RPMI7951 (cell line): ENCODE data around the gene AKT1. TPM values are rescaled to one million over a fixed set of nuclear protein-coding genes. Genes with fewer than 3 reads are reported as not detected.
"Not testable (repeated sequence)": the region's sequence is repeated elsewhere in the genome, so short reads cannot be mapped to it uniquely, and the experiment has no call there.

Experiments
- DNase-seq: peaks from one replicate; pipeline ENCODE4 v3.0.0-alpha.2; 2012; ENCODE audit warnings: low read depth
- total RNA-seq: library from RNA; depleted of rRNA; stranded (reverse); fragments of >200 nt; shearing (Covaris generic); gene quantifications from 2 replicates; pipeline ENCODE4 v1.2.3, GENCODE V29; 2014

Gene AKT1
- total RNA-seq, 1 experiment from 2014 or later = 81.5 TPM

- no peak for DNase-seq
Measured at GRCh38 chr14:104818714-104819161, 23.2 kb upstream of the AKT1 start.

GRCh38 chr14:104817930-104818713 lies 22.6 kb upstream of the AKT1 start:
- no peak for DNase-seq

- no peak for DNase-seq
Measured at GRCh38 chr14:104816616-104816884, 21.0 kb upstream of the AKT1 start.

GRCh38 chr14:104814701-104815100 lies 19.2 kb upstream of the AKT1 start:
- DNase-seq = not testable (repeated sequence)

- DNase-seq = no peak
Measured at GRCh38 chr14:104813286-104813685, 17.7 kb upstream of the AKT1 start.

- no peak for DNase-seq
Measured at GRCh38 chr14:104810316-104810715, 14.8 kb upstream of the AKT1 start.

GRCh38 chr14:104808456-104808855 lies 12.9 kb upstream of the AKT1 start:
- DNase-seq = no peak

GRCh38 chr14:104806625-104807465 lies 11.3 kb upstream of the AKT1 start:
- no peak for DNase-seq

- peak; percentile 20 for DNase-seq
Measured at GRCh38 chr14:104805941-104806624, 10.5 kb upstream of the AKT1 start.

- peak; percentile 86 for DNase-seq
Measured at GRCh38 chr14:104805326-104805678, 9.8 kb upstream of the AKT1 start.

- no peak for DNase-seq
Measured at GRCh38 chr14:104804481-104805325, 9.2 kb upstream of the AKT1 start.

- DNase-seq = peak; percentile 22
Measured at GRCh38 chr14:104803912-104804410, 8.4 kb upstream of the AKT1 start.

GRCh38 chr14:104803280-104803911 lies 7.8 kb upstream of the AKT1 start:
- no peak for DNase-seq

- DNase-seq = no peak
Measured at GRCh38 chr14:104802394-104803184, 7.0 kb upstream of the AKT1 start.

- DNase-seq = no peak
Measured at GRCh38 chr14:104801520-104802393, 6.2 kb upstream of the AKT1 start.

GRCh38 chr14:104800771-104801519 lies 5.4 kb upstream of the AKT1 start, which contains the start of gene ZBTB42:
Gene ZBTB42 (plus strand): TSS chr14:104801101. CDS start chr14:104801198, 97 bp downstream.
- peak; percentile 38 for DNase-seq

- DNase-seq = peak; percentile 65
Measured at GRCh38 chr14:104800015-104800770, 4.6 kb upstream of the AKT1 start.
